Activated naive CD4-positive, alpha-beta T cell treated with anti-CD3 and anti-CD28 coated beads, Interleukin-2, amount 10 ng/mL, durations not matched to agents 7 days and 5 days (primary cell): ENCODE measurements around the gene CLTC.
A peak's percentile ranks its signal among the peaks of the same experiment; 100 is the strongest.

Source experiments
- CTCF ChIA-PET: fragments of 350-600 bp; sonication (Branson Sonifier 250); formaldehyde crosslinking; loops from one replicate; lab custom pipeline; 2021; ENCODE audit warnings: antibody characterized with exemption; lab: Charles Lee
- DNase-seq: peaks from one replicate; pipeline ENCODE4 v3.0.0-alpha.2; 2020
- H3K27ac Mint-ChIP-seq: one replicate; pipeline ENCODE4 v1.8.0; 2021; ENCODE audit warnings: mild to moderate bottlenecking, moderate library complexity, mixed read lengths
- H3K27me3 Mint-ChIP-seq: one replicate; pipeline ENCODE4 v1.8.0; 2021; ENCODE audit warnings: mild to moderate bottlenecking, mixed read lengths
- H3K36me3 Mint-ChIP-seq: one replicate; pipeline ENCODE4 v1.8.0; 2021; ENCODE audit warnings: mixed read lengths
- H3K4me1 Mint-ChIP-seq: one replicate; pipeline ENCODE4 v1.8.0; 2021; ENCODE audit warnings: mixed read lengths
- H3K4me3 Mint-ChIP-seq: one replicate; pipeline ENCODE4 v1.8.0; 2021; ENCODE audit warnings: mild to moderate bottlenecking, moderate library complexity, mixed read lengths
- H3K9me3 Mint-ChIP-seq: one replicate; pipeline ENCODE4 v1.8.0; 2021; ENCODE audit warnings: mixed read lengths

The CLTC gene

DNA sequence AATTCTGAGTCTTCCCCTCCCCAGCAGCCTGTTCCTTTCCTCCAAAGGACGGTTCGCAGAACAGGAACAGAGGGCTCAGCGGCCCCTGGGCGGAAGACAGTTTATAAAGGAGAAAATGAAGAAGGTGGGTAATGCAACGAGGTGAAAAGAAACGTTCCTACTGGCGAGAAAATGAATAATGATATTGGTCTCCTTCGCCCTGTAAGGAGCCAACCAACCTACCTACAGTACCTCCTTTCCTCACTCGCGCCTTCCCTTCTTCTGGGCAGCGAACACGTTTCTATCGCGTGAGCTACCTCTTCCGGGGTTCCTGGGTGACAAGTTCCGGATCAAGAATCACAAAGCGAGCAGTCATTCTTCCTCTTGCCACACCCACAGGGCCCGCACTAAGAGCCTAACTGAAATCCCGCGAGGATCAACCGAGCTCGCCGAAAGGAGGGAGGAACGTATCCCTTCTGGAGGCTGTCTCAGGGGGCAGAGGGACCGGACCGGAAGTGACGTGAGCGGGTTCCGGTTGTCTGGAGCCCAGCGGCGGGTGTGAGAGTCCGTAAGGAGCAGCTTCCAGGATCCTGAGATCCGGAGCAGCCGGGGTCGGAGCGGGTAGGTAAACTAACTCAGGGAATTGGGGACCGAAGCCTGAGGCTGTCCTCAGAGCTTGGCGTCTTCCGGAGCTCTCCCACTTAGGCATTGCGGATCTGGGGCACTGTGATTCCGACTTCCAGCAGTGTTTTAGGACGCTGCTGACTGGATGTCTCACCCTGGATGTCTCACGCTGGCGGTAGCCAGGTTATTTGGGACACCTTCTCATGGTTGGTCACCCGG lies 87.7 kb downstream of the CLTC start, which contains the start of the genes PTRH2 and VMP1:
Gene PTRH2, minus strand, starts transcription at position 282 of the 822 bp plus-strand sequence. CDS start 9,452 bp downstream, outside the sequence.
Gene VMP1, plus strand, starts transcription at position 506 of the 822 bp plus-strand sequence. CDS start 23,793 bp downstream, outside the sequence.
- Mint-ChIP-seq H3K36me3 (peaks cover 18% of the 10 kb centered on the region), H3K27me3 (peaks cover 6% of the 10 kb centered on the region), H3K4me3 (peak within 1 kb of the TSS; percentile 99), H3K27ac (peak within 1 kb of the TSS; percentile 97), H3K4me1 (peaks cover 47% of the 10 kb centered on the region), H3K9me3 (no peaks in the 10 kb centered on the region)
- peak; percentile 97 for DNase-seq
- CTCF ChIA-PET, result interaction anchor here (0.9 kb wide), 1 partner anchor 38 kb away, joined by 3 read pairs; no protein-coding TSS in a partner anchor

DNA sequence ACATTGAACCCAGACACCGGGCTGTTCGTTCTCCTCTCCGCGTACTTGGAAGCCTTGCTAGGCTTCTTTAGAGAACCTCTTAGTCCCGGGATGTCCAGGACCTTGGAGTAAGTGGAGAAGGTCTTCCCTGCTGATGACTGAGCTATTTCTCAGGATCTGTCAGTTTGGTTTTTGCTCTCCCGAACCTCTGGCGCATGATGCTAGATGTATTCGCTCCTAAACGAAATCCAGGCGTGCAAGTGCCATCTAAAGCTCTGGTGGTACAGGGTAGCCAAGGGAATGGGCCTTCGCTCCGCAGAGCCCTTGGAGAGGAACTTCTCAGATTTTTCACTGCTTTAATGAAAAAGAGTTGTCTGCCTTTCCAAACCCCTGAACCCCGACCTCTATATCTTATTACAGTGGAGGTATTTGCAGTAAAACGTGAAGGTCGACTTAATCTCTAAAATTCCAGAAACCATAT lies 88.3 kb downstream of the CLTC start:
- H3K36me3 Mint-ChIP-seq, result peaks cover 22% of the 10 kb centered on the region
- H3K4me3 Mint-ChIP-seq, result peak overlapping the region; percentile 99
- H3K9me3 Mint-ChIP-seq, result no peaks in the 10 kb centered on the region
- H3K27me3 Mint-ChIP-seq, result peaks cover 6% of the 10 kb centered on the region
- no peak for DNase-seq
- peaks cover 49% of the 10 kb centered on the region for H3K4me1 Mint-ChIP-seq
- CTCF ChIA-PET, result interaction anchor here (0.9 kb wide), 1 partner anchor 38 kb away, joined by 3 read pairs; no protein-coding TSS in a partner anchor
- peak overlapping the region; percentile 97 for H3K27ac Mint-ChIP-seq

- peaks cover 6% of the 10 kb centered on the region for H3K27me3 Mint-ChIP-seq
- H3K9me3 Mint-ChIP-seq, result no peaks in the 10 kb centered on the region
- H3K36me3 Mint-ChIP-seq, result peaks cover 13% of the 10 kb centered on the region
- no peak overlapping the region for H3K27ac Mint-ChIP-seq
- CTCF ChIA-PET, result interaction anchor here (0.6 to 0.8 kb wide), 2 partner anchors 151 to 688 kb away, joined by 3 read pairs; no protein-coding TSS in a partner anchor
- H3K4me1 Mint-ChIP-seq, result peaks cover 26% of the 10 kb centered on the region
- no peak overlapping the region for H3K4me3 Mint-ChIP-seq
- no peak for DNase-seq
Measured at GRCh38 chr17:59711936-59712335, 92.2 kb downstream of the CLTC start.

- no peak overlapping the region for H3K4me3 Mint-ChIP-seq
- H3K27me3 Mint-ChIP-seq, result no peaks in the 10 kb centered on the region
- DNase-seq, result no peak
- CTCF ChIA-PET, result no interaction called here
- peaks cover 9% of the 10 kb centered on the region for H3K36me3 Mint-ChIP-seq
- H3K9me3 Mint-ChIP-seq, result no peaks in the 10 kb centered on the region
- no peak overlapping the region for H3K27ac Mint-ChIP-seq
- H3K4me1 Mint-ChIP-seq, result peaks cover 26% of the 10 kb centered on the region
Measured at GRCh38 chr17:59712862-59713261, 93.2 kb downstream of the CLTC start.

DNA sequence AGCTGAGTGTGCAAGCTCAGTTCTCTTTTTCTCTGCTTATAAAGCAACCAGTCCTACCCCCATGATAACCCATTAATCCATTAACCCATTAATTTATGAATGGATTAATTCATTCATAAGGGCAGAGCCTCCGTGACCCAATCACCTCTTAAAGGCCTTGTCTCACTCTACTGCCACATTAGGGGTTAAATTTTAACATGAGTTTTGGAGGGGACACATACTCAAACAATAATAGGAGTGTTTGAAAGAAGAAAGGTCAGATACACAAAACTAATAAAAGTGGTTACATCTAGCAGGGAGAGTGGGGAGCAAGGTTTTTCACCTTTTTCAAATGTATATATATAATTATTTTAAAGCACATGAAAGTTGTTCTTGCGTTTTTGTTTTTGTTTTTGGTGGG lies 94.6 kb downstream of the CLTC start:
- H3K4me3 Mint-ChIP-seq, result no peak overlapping the region
- H3K27ac Mint-ChIP-seq, result no peak overlapping the region
- H3K27me3 Mint-ChIP-seq, result no peaks in the 10 kb centered on the region
- DNase-seq, result no peak
- H3K36me3 Mint-ChIP-seq, result peaks cover 10% of the 10 kb centered on the region
- H3K4me1 Mint-ChIP-seq, result peaks cover 14% of the 10 kb centered on the region
- no peaks in the 10 kb centered on the region for H3K9me3 Mint-ChIP-seq
- CTCF ChIA-PET, result no interaction called here

DNA sequence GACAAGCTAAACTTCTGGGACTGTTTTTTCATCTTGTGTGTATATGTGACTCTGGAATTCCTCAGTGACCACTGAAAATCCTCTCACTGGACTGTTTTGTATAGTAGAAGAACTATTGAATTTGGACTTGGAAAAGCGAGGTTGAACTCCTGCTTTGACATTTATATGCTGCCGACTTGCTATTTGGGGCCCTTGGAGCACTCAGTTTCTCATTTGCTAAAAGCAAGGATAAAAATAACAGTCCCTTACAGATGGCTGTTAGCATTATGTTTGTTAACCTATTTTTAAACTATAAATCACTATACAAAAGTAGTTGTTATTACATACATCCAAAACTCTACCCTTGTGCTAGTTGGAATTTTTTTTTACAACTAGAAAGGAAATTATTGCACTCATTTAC lies 96.7 kb downstream of the CLTC start:
- H3K9me3 Mint-ChIP-seq, result no peaks in the 10 kb centered on the region
- H3K27ac Mint-ChIP-seq, result no peak overlapping the region
- H3K4me3 Mint-ChIP-seq, result no peak overlapping the region
- peaks cover 8% of the 10 kb centered on the region for H3K36me3 Mint-ChIP-seq
- CTCF ChIA-PET, result interaction anchor here (0.6 kb wide), 1 partner anchor 28 kb away, joined by 3 read pairs; no protein-coding TSS in a partner anchor
- peaks cover 3% of the 10 kb centered on the region for H3K4me1 Mint-ChIP-seq
- DNase-seq, result no peak
- no peaks in the 10 kb centered on the region for H3K27me3 Mint-ChIP-seq

- Mint-ChIP-seq H3K9me3 (no peaks in the 10 kb centered on the region), H3K27me3 (no peaks in the 10 kb centered on the region), H3K4me3 (no peak overlapping the region), H3K4me1 (no peaks in the 10 kb centered on the region), H3K36me3 (peaks cover 4% of the 10 kb centered on the region), H3K27ac (no peak overlapping the region)
- CTCF ChIA-PET, result no interaction called here
- DNase-seq, result no peak
Measured at GRCh38 chr17:59719526-59719925, 99.8 kb downstream of the CLTC start.

DNA sequence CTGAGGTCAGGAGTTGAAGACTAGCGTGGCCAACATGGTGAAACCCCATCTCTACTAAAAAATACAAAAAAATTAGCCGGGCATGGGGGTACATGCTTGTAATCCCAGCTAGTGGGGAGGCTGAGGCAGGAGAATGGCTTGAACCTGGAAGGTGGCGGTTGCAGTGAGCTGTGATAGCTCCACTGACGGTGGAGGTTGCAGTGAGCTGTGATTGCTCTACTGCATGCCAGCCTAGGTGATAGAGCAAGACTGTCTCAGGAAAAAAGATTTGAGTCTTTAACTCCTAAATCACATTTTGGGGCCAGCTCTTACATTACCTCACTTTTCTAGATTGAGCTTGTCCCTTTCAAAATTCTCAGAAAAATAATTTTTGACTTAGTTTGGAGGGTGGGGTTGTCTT lies 102.9 kb downstream of the CLTC start:
- Mint-ChIP-seq H3K9me3 (no peaks in the 10 kb centered on the region), H3K4me3 (no peak overlapping the region), H3K36me3 (peaks cover 2% of the 10 kb centered on the region), H3K4me1 (no peaks in the 10 kb centered on the region), H3K27ac (no peak overlapping the region), H3K27me3 (no peaks in the 10 kb centered on the region)
- CTCF ChIA-PET, result no interaction called here
- no peak for DNase-seq

DNA sequence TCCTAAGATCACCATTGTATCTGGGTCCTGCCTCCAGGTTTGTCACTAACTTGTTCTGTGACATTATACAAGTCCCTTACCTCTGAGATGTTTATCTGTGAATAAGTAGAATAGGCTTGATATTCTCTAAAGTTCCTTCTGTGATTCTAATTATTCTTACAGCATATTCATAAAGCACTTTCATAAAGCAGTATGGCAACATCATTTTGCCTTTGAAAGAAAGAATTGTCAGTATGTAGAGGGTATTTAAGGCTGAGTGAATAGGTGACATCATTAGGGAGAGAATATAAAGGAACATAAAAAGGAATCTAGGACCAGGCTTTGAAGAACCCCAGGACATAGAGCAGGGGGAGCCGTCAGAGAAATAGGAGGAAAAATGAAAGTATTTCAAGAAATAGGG lies 103.3 kb downstream of the CLTC start:
- Mint-ChIP-seq H3K27me3 (no peaks in the 10 kb centered on the region), H3K27ac (no peak overlapping the region), H3K36me3 (peaks cover 2% of the 10 kb centered on the region), H3K9me3 (no peaks in the 10 kb centered on the region), H3K4me3 (no peak overlapping the region), H3K4me1 (no peaks in the 10 kb centered on the region)
- no peak for DNase-seq
- CTCF ChIA-PET, result no interaction called here

DNA sequence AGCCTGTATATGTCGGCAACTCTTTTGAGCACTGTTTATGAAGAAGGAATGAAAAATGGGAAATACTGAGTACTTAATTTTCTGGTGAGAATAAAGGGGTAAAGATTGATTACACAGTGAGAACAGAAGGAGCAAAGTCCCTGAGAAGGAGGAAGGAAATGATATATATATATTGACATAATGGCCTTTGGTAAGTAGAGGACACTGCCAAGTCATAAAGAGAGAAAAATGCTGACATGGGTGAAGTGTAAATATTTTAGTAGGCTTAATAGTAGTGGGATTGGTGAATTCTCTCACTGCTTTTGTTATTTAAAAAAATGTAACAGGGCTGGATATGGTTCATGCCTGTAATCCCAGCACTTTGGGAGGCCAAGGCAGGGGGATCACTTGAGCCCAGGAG lies 103.9 kb downstream of the CLTC start:
- Mint-ChIP-seq H3K36me3 (no peaks in the 10 kb centered on the region), H3K27ac (no peak overlapping the region), H3K4me3 (no peak overlapping the region), H3K9me3 (no peaks in the 10 kb centered on the region), H3K27me3 (no peaks in the 10 kb centered on the region), H3K4me1 (no peaks in the 10 kb centered on the region)
- CTCF ChIA-PET, result no interaction called here
- no peak for DNase-seq

- Mint-ChIP-seq H3K4me1 (peaks cover 6% of the 10 kb centered on the region), H3K27ac (no peak overlapping the region), H3K4me3 (no peak overlapping the region), H3K9me3 (no peaks in the 10 kb centered on the region), H3K27me3 (no peaks in the 10 kb centered on the region), H3K36me3 (peaks cover 3% of the 10 kb centered on the region)
- no peak for DNase-seq
- CTCF ChIA-PET, result no interaction called here
Measured at GRCh38 chr17:59725691-59726090, 106.0 kb downstream of the CLTC start.

GRCh38 chr17:59727817-59728533 lies 108.3 kb downstream of the CLTC start:
- Mint-ChIP-seq H3K9me3 (no peaks in the 10 kb centered on the region), H3K27me3 (no peaks in the 10 kb centered on the region), H3K4me3 (no peak overlapping the region), H3K4me1 (peaks cover 6% of the 10 kb centered on the region), H3K27ac (no peak overlapping the region), H3K36me3 (peaks cover 9% of the 10 kb centered on the region)
- DNase-seq, result no peak
- CTCF ChIA-PET, result interaction anchor here (0.9 to 2.2 kb wide), 2 partner anchors 24 to 206 kb away, joined by 3 to 5 read pairs; no protein-coding TSS in a partner anchor

DNA sequence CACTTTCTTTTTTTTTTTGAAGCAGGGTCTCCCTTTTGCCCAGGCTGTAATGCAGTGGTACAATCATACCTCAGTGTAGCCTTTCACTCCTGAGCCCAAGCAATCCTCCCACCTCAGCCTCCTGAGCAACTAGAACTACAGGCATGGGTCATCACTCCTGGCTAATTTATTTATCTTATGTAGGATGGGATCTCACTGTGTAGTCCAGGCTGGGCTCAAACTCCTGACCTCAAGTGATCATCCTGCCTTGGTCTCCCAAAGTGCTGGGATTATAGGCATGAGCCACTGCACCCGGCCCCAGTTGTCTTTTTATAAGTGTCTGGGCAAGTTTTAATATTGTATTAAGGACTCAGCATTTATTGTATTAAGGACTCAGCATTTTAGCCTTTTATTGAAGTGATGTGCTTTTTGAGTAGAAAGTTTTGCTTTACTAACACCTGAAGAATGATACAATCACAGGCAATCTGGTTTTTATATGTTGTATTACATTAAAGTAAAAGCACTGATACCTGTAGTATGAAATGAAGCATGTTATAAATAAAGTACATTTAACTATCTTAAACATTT lies 110.7 kb downstream of the CLTC start:
- CTCF ChIA-PET, result no interaction called here
- Mint-ChIP-seq H3K27ac (no peak overlapping the region), H3K4me1 (peaks cover 6% of the 10 kb centered on the region)

GRCh38 chr17:59733697-59734096 lies 114.0 kb downstream of the CLTC start:
- no peaks in the 10 kb centered on the region for H3K27me3 Mint-ChIP-seq

More for the DNA sequence above, 110.7 kb downstream of the CLTC start:
- H3K27me3 Mint-ChIP-seq, result no peaks in the 10 kb centered on the region
- no peak for DNase-seq
- H3K36me3 Mint-ChIP-seq, result peaks cover 11% of the 10 kb centered on the region
- H3K9me3 Mint-ChIP-seq, result no peaks in the 10 kb centered on the region
- no peak overlapping the region for H3K4me3 Mint-ChIP-seq

More at GRCh38 chr17:59733697-59734096, 114.0 kb downstream of the CLTC start:
- Mint-ChIP-seq H3K36me3 (peaks cover 12% of the 10 kb centered on the region), H3K27ac (no peak overlapping the region), H3K4me1 (peaks cover 6% of the 10 kb centered on the region), H3K4me3 (no peak overlapping the region), H3K9me3 (no peaks in the 10 kb centered on the region)
- no peak for DNase-seq
- CTCF ChIA-PET, result interaction anchor here (1.9 kb wide), 1 partner anchor 13 kb away, joined by 10 read pairs; no protein-coding TSS in a partner anchor
